Measurements from ENCODE around the gene B9D1.

GRCh38 chr17:19322861-19323260 is 39.7 kb downstream of the B9D1 start:
- TF ChIP-seq CTCF (conservative IDR thresholded peaks at IDR 0.05; ENCODE audit: low read depth in 2 of 2) = no peak
- no peak for TF ChIP-seq POLR2AphosphoS5 (IDR thresholded peaks at IDR 0.05; ENCODE audit: low read depth)
- no peak for TF ChIP-seq REST (IDR thresholded peaks at IDR 0.05; ENCODE audit: unreplicated experiment)
- no peak for TF ChIP-seq CREB1 (CRISPR knock-in tag; IDR thresholded peaks at IDR 0.05; ENCODE audit: low read depth)
- TF ChIP-seq EZH2phosphoT487 (IDR thresholded peaks at IDR 0.05; ENCODE audit: unreplicated experiment) = no peak
- TF ChIP-seq EZH2 (IDR thresholded peaks at IDR 0.05; ENCODE audit: low read depth, unreplicated experiment) = no peak
- TF ChIP-seq ETS1 (IDR thresholded peaks at IDR 0.05) = no peak
- no peak for TF ChIP-seq ZNF114 (CRISPR knock-in tag; IDR thresholded peaks at IDR 0.05)
